ENCODE measurements around the gene MYO5A.

The MYO5A gene

GRCh38 chr15:52486003-52486996 is 42.4 kb downstream of the MYO5A start:
- ChIA-PET POLR2A (interaction anchor here (1.3 kb wide), 1 partner anchor 42 kb away, joined by 3 read pairs; the partner anchor contains the start of gene MYO5A), CTCF (no interaction called here)
- TF ChIP-seq FOXM1 (IDR thresholded peaks at IDR 0.05; ENCODE audit: borderline replicate concordance) = no peak
- TF ChIP-seq L3MBTL2 (conservative IDR thresholded peaks at IDR 0.05) = no peak
- no peak for TF ChIP-seq LEF1 (IDR thresholded peaks at IDR 0.05; ENCODE audit: borderline replicate concordance)
- no peak for TF ChIP-seq ZNF384 (IDR thresholded peaks at IDR 0.05)
- TF ChIP-seq NFRKB (IDR thresholded peaks at IDR 0.05) = no peak
- no peak for TF ChIP-seq FOXA1 (IDR thresholded peaks at IDR 0.05)
- TF ChIP-seq PKNOX1 (IDR thresholded peaks at IDR 0.05) = no peak
- no peak for TF ChIP-seq HDGF (IDR thresholded peaks at IDR 0.05; ENCODE audit: borderline replicate concordance)
- TF ChIP-seq FOXK2 (IDR thresholded peaks at IDR 0.05) = no peak
- TF ChIP-seq BHLHE40 (IDR thresholded peaks at IDR 0.05; ENCODE audit: borderline replicate concordance) = no peak
- TF ChIP-seq TARDBP (IDR thresholded peaks at IDR 0.05) = no peak
- TF ChIP-seq ARNT (IDR thresholded peaks at IDR 0.05) = no peak
- TF ChIP-seq SP1 (IDR thresholded peaks at IDR 0.05) = no peak
- DNase-seq (ENCODE audit: extremely low spot score) = no peak

- no peak for DNase-seq (ENCODE audit: extremely low spot score)
- CTCF ChIA-PET = interaction anchor here (0.9 kb wide), 1 partner anchor 29 kb away, joined by 3 read pairs; no protein-coding TSS in a partner anchor
- no peak for TF ChIP-seq ELF4 (IDR thresholded peaks at IDR 0.05)
- no peak for TF ChIP-seq NFRKB (IDR thresholded peaks at IDR 0.05)
- no peak for TF ChIP-seq CTBP1 (IDR thresholded peaks at IDR 0.05; ENCODE audit: borderline replicate concordance)
- no peak for TF ChIP-seq ARNT (IDR thresholded peaks at IDR 0.05)
- TF ChIP-seq ZNF384 (IDR thresholded peaks at IDR 0.05) = no peak
- no peak for TF ChIP-seq FOXA1 (IDR thresholded peaks at IDR 0.05)
- no peak for TF ChIP-seq TARDBP (IDR thresholded peaks at IDR 0.05)
- TF ChIP-seq SUZ12 (IDR thresholded peaks at IDR 0.05) = no peak
- TF ChIP-seq FOXK2 (IDR thresholded peaks at IDR 0.05) = no peak
- TF ChIP-seq HDGF (IDR thresholded peaks at IDR 0.05; ENCODE audit: borderline replicate concordance) = no peak
- POLR2A ChIA-PET = interaction anchor here (1.3 kb wide), 1 partner anchor 43 kb away, joined by 3 read pairs; the partner anchor contains the start of gene MYO5A
These were observed 43.4 kb downstream of the MYO5A start for GRCh38 chr15:52485290-52485689.

- no peak for TF ChIP-seq FOXA1 (IDR thresholded peaks at IDR 0.05)
- no peak for TF ChIP-seq ZNF384 (IDR thresholded peaks at IDR 0.05)
- POLR2A ChIA-PET = no interaction called here
- no peak for DNase-seq (ENCODE audit: extremely low spot score)
- CTCF ChIA-PET = no interaction called here
These were observed 45.0 kb downstream of the MYO5A start for GRCh38 chr15:52483707-52484106.

GRCh38 chr15:52481915-52482314 is 46.8 kb downstream of the MYO5A start:
- no peak for DNase-seq (ENCODE audit: extremely low spot score)
- POLR2A ChIA-PET = no interaction called here

GRCh38 chr15:52480990-52481389 is 47.7 kb downstream of the MYO5A start:
- ChIA-PET CTCF (interaction anchor here (0.5 kb wide), 1 partner anchor 68 kb away, joined by 5 read pairs; no protein-coding TSS in a partner anchor), POLR2A (no interaction called here)
- DNase-seq (ENCODE audit: extremely low spot score) = no peak
- TF ChIP-seq FOXM1 (IDR thresholded peaks at IDR 0.05; ENCODE audit: borderline replicate concordance) (no peak), FOXA1 (IDR thresholded peaks at IDR 0.05) (no peak), ELF4 (IDR thresholded peaks at IDR 0.05) (no peak), ARNT (IDR thresholded peaks at IDR 0.05) (no peak), NFRKB (IDR thresholded peaks at IDR 0.05) (no peak), BHLHE40 (IDR thresholded peaks at IDR 0.05; ENCODE audit: borderline replicate concordance) (no peak), PKNOX1 (IDR thresholded peaks at IDR 0.05) (no peak), HDGF (IDR thresholded peaks at IDR 0.05; ENCODE audit: borderline replicate concordance) (no peak), LEF1 (IDR thresholded peaks at IDR 0.05; ENCODE audit: borderline replicate concordance) (no peak), ZNF384 (IDR thresholded peaks at IDR 0.05) (no peak), CTBP1 (IDR thresholded peaks at IDR 0.05; ENCODE audit: borderline replicate concordance) (no peak), SP1 (IDR thresholded peaks at IDR 0.05) (no peak), SUZ12 (IDR thresholded peaks at IDR 0.05) (no peak), FOXK2 (IDR thresholded peaks at IDR 0.05) (no peak), L3MBTL2 (conservative IDR thresholded peaks at IDR 0.05) (no peak)

More at GRCh38 chr15:52481915-52482314, 46.8 kb downstream of the MYO5A start:
- CTCF ChIA-PET = no interaction called here
- TF ChIP-seq TARDBP (IDR thresholded peaks at IDR 0.05) (no peak), PKNOX1 (IDR thresholded peaks at IDR 0.05) (no peak), L3MBTL2 (conservative IDR thresholded peaks at IDR 0.05) (no peak), FOXA1 (IDR thresholded peaks at IDR 0.05) (no peak)

GRCh38 chr15:52466716-52467115 is 62.0 kb downstream of the MYO5A start:
- ChIA-PET CTCF (no interaction called here), POLR2A (no interaction called here)
- no peak for DNase-seq (ENCODE audit: extremely low spot score)
- TF ChIP-seq PKNOX1 (IDR thresholded peaks at IDR 0.05) (no peak), L3MBTL2 (conservative IDR thresholded peaks at IDR 0.05) (no peak), FOXA1 (IDR thresholded peaks at IDR 0.05) (no peak), SUZ12 (IDR thresholded peaks at IDR 0.05) (no peak), CTBP1 (IDR thresholded peaks at IDR 0.05; ENCODE audit: borderline replicate concordance) (no peak), FOXM1 (IDR thresholded peaks at IDR 0.05; ENCODE audit: borderline replicate concordance) (no peak), HDGF (IDR thresholded peaks at IDR 0.05; ENCODE audit: borderline replicate concordance) (no peak), ZNF384 (IDR thresholded peaks at IDR 0.05) (no peak), ELF4 (IDR thresholded peaks at IDR 0.05) (no peak), NFRKB (IDR thresholded peaks at IDR 0.05) (no peak), FOXK2 (IDR thresholded peaks at IDR 0.05) (no peak), ARNT (IDR thresholded peaks at IDR 0.05) (no peak), TARDBP (IDR thresholded peaks at IDR 0.05) (no peak), LEF1 (IDR thresholded peaks at IDR 0.05; ENCODE audit: borderline replicate concordance) (no peak)
